HG03095 (cell line): Measurements from ENCODE around the gene SPATA2.
"Not testable (repeated sequence)": the region's sequence is repeated elsewhere in the genome, so short reads cannot be mapped to it uniquely, and the experiment has no call there.

Experiments used
- ATAC-seq: cut with Tn5 transposase; IDR thresholded peaks from one replicate; pipeline ENCODE4 v1.9.1; 2021; ENCODE audit warnings: moderate library complexity; ENCODE audit not compliant: unreplicated experiment

SPATA2 gene

DNA sequence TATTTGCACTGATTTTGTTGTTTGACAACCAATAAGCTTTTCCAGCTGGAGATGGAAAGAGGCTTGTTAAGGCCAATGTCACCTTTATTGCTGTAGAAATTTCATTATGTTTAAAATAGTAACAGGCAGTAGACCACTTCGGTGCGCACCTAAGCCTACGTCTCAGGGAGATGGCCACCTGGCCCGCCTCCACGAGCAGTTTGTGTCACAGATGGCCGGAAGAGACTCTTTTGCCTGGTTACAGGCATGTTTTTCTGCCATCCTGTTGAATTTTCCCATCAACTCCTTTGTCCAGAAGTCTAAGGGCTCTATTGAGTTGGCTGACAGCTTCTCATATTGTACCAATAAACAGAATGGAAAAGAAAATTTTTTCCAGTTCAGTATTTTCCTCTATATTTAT is 51.7 kb downstream of the SPATA2 start:
- no peak for ATAC-seq

DNA sequence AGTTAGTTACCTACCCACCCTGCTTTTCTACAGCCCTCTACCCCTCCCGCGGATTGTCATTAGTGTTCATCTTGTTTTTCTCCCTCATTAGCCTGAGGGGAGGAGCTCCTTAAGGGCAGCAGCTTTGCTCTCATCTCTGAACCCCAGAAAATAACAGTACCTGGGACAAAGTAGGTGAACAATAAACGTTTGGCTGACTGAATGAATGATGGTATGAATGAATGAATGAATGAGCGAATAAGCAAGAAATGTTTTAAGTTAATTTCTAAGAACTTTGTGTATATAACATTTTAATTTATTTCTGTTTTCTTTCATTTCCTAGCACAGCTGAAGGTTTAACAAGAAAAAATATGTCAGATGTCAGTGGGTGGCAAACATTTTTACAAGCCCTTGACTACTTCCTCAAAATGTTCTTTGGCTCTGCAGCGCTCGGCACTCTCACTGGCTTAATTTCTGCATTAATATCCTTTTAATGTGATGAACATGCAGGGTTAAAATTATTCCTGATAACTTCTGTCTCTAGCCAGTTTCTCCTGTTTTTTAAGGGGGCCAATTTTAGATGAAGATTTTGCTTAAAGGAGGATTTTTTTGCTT is 52.6 kb downstream of the SPATA2 start:
- ATAC-seq: no peak

GRCh38 chr20:49861232-49861631 is 54.1 kb downstream of the SPATA2 start:
- ATAC-seq: not testable (repeated sequence)

GRCh38 chr20:49859807-49860206 is 55.5 kb downstream of the SPATA2 start:
- ATAC-seq: no peak

DNA sequence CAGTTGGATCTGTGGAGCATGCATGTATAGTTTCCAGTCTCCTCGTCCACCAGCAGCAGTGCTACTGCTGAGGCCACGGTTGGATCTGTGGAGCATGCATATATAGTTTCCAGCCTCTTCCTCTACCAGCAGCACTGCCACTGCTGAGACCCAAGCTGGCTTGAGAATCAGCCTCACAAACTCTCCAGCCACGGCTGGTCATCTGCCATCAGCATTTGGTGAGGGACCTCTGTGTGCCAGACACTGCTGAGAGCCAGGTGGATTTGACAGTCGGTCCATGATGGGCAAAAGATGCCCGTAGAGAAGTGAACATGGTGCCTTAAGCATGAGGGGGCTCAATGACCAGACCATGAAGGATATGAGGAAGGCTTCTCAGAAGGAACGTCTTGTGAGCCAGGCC is 56.3 kb downstream of the SPATA2 start:
- no peak for ATAC-seq

GRCh38 chr20:49858076-49858585 is 57.2 kb downstream of the SPATA2 start:
- ATAC-seq: no peak

DNA sequence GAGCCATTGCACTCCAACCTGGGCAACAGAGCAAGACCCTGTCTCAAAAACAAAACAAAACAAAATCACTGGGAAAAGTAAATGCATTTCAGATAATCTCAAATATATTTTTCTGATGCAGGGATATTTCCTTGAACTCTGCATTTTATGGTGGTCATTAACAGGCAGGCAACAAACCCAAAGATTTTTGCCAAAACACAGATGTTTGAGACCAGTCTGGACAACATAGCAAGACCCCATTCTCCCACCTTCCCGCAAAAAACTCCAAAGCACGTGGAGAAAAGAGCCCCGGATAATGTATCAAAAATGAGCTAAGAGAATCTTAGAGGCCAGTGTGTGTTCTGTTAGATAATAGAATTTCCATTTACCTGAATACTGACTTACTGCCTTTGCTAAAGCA is 58.4 kb downstream of the SPATA2 start:
- no peak for ATAC-seq

GRCh38 chr20:49854190-49854875 is 61.0 kb downstream of the SPATA2 start:
- ATAC-seq: no peak

- ATAC-seq: no peak
These were observed 61.7 kb downstream of the SPATA2 start for GRCh38 chr20:49853640-49854039.
